Liver (tissue), 9 donors: ENCODE data around the gene DOCK6. TPM values are rescaled to one million over a fixed set of nuclear protein-coding genes. Genes with fewer than 3 reads are reported as not detected.

Source experiments
- DNase-seq: peaks from one replicate; pipeline ENCODE4 v3.0.0-alpha.2; 2017; ENCODE audit warnings: low spot score
- H3K27ac ChIP-seq, 2 donors: one replicate each; pipeline ENCODE4 v1.7.0; 2013; ENCODE audit warnings: inconsistent platforms in 2 of 2, low read length in 2 of 2, control low read depth in 1 of 2, low read depth in 1 of 2, mild to moderate bottlenecking in 1 of 2
- H3K27me3 ChIP-seq, 4 donors: one replicate each; pipeline versions ENCODE4 v1.6.1 to v1.7.0; 2013; ENCODE audit warnings: low read length in 3 of 4, inconsistent platforms in 1 of 4, mild to moderate bottlenecking in 1 of 4, moderate library complexity in 1 of 4; ENCODE audit not compliant: control insufficient read depth in 4 of 4, insufficient read depth in 4 of 4
- H3K36me3 ChIP-seq, 4 donors: one replicate each; pipeline versions ENCODE4 v1.6.1 to v1.7.0; 2013; ENCODE audit warnings: low read length in 3 of 4, mild to moderate bottlenecking in 3 of 4, low read depth in 1 of 4, moderate library complexity in 1 of 4; ENCODE audit not compliant: control insufficient read depth in 4 of 4, insufficient read depth in 3 of 4
- H3K4me1 ChIP-seq, 4 donors: one replicate each; pipeline versions ENCODE4 v1.6.1 to v1.7.0; 2013; ENCODE audit warnings: low read length in 3 of 4, mild to moderate bottlenecking in 3 of 4, moderate library complexity in 1 of 4; ENCODE audit not compliant: control insufficient read depth in 4 of 4, insufficient read depth in 4 of 4
- H3K4me3 ChIP-seq, 3 donors: one replicate each; pipeline versions ENCODE4 v1.6.1 to v1.7.0; 2013; ENCODE audit warnings: low read length in 3 of 3, control low read depth in 1 of 3, low read depth in 1 of 3, mild to moderate bottlenecking in 1 of 3
- H3K9ac ChIP-seq, 2 donors: one replicate each; pipeline ENCODE4 v1.7.0; 2013; ENCODE audit warnings: low read length in 2 of 2, mild to moderate bottlenecking in 2 of 2, moderate library complexity in 2 of 2, control low read depth in 1 of 2, low read depth in 1 of 2
- H3K9me3 ChIP-seq, 4 donors: one replicate each; pipeline versions ENCODE4 v1.6.1 to v1.7.0; 2013; ENCODE audit warnings: low read length in 3 of 4; ENCODE audit not compliant: control insufficient read depth in 4 of 4
- FOXA1 ChIP-seq: IDR thresholded peaks from 2 replicates; pipeline ENCODE4 v1.6.1; 2016; ENCODE audit warnings: antibody characterized with exemption
- GABPA ChIP-seq, 2 donors: IDR thresholded peaks in 1 of 2; conservative IDR thresholded peaks in 1 of 2; 2 replicates each; pipeline ENCODE4 v1.6.1; 2016; ENCODE audit warnings: antibody characterized with exemption in 2 of 2, mild to moderate bottlenecking in 1 of 2, moderate library complexity in 1 of 2
- MAX ChIP-seq: IDR thresholded peaks from 2 replicates; pipeline ENCODE4 v1.6.1; 2016; ENCODE audit warnings: antibody characterized with exemption
- NR2F2 ChIP-seq: IDR thresholded peaks from 2 replicates; pipeline ENCODE4 v1.6.1; 2016; ENCODE audit warnings: antibody characterized with exemption
- RAD21 ChIP-seq, 2 donors: IDR thresholded peaks; 2 replicates each; pipeline ENCODE4 v1.6.1; 2016; ENCODE audit warnings: antibody characterized with exemption in 2 of 2, mild to moderate bottlenecking in 2 of 2
- REST ChIP-seq: IDR thresholded peaks from 2 replicates; pipeline ENCODE4 v1.6.1; 2016; ENCODE audit warnings: antibody characterized with exemption, mild to moderate bottlenecking
- YY1 ChIP-seq: IDR thresholded peaks from 2 replicates; pipeline ENCODE4 v1.6.1; 2016; ENCODE audit warnings: antibody characterized with exemption, mild to moderate bottlenecking
- ZBTB33 ChIP-seq: IDR thresholded peaks from 2 replicates; pipeline ENCODE4 v1.6.1; 2016; ENCODE audit warnings: antibody characterized with exemption
- WGBS: extraction: QIAGEN DNeasy Blood & Tissue Kit; methylation state at CpG from one replicate; pipeline ENCODE4 v1.1.7; 2013; 5-methylcytosine and 5-hydroxymethylcytosine counted together
- polyA plus RNA-seq, 2 donors: library from polyadenylated mRNA; stranded (reverse) in 1 of 2; unstranded in 1 of 2; fragments of 200-250 nt in 1 of 2; fragments of >200 nt in 1 of 2; fragmentation: Nextera tagmentation in 1 of 2; extraction: Ambion mirVana in 1 of 2; gene quantifications; one replicate each; pipeline versions ENCODE4 v1.2.1 to v1.2.3, GENCODE V29; 2013 to 2015
- total RNA-seq, 2 donors: library from RNA; depleted of rRNA; stranded (reverse); fragments of >200 nt; gene quantifications; one replicate each; pipeline ENCODE4 v1.2.3, GENCODE V29; 2014
- donor health status: healthy.
- donor health status: healthy.
- donor health status: healthy.
- donor health status: healthy.
- donor health status: healthy.

Gene DOCK6
- total and polyA plus RNA-seq, 4 donors = 4.9 to 15.8 (median 13.7) TPM

- TF ChIP-seq REST (no peak), NR2F2 (no peak), ZBTB33 (no peak), MAX (no peak), GABPA (IDR thresholded peaks at IDR 0.05 in 1 of 2, conservative IDR thresholded peaks at IDR 0.05 in 1 of 2) (no peak), FOXA1 (no peak), RAD21 (IDR thresholded peaks at IDR 0.05) (no peak), YY1 (no peak)
- Histone ChIP-seq H3K36me3 (no peaks in the 10 kb centered on the region), H3K9ac (no peak overlapping the region), H3K4me3 (no peak overlapping the region), H3K27me3 (no peaks in the 10 kb centered on the region), H3K4me1 (peaks cover 5 to 24% (median 17%) of the 10 kb centered on the region in 4 donors), H3K9me3 (no peaks in the 10 kb centered on the region), H3K27ac (peak overlapping the region; percentile 6 to 35)
- DNase-seq = no peak
- 77% methylated on average over 7 of the region's 7 CpGs for WGBS
Observed at GRCh38 chr19:11151181-11151580, 111.1 kb downstream of the DOCK6 start.

Other genes with a start within 250 kb of the DOCK6 start
- 100 to 1,000 TPM in 1 of 2 donors, 10 to 100 TPM in 1; 99.5 to 141 TPM for gene LDLR, start 173.1 kb downstream of the DOCK6 start, total RNA-seq
- gene LDLR, start 173.1 kb downstream of the DOCK6 start, polyA plus RNA-seq = 10 to 100 TPM; 17.3 to 28.4 TPM
- gene SPC24, start 106.7 kb downstream of the DOCK6 start, total RNA-seq = 10 to 100 TPM in 1 of 2 donors, under 1 TPM in 1; 0.42 to 72.5 TPM
- 1 to 10 TPM; 1.2 to 1.4 TPM for gene SPC24, start 106.7 kb downstream of the DOCK6 start, polyA plus RNA-seq
- 10 to 100 TPM; 51.0 to 67.8 TPM for gene KANK2, start 65.0 kb downstream of the DOCK6 start, total RNA-seq
- gene KANK2, start 65.0 kb downstream of the DOCK6 start, polyA plus RNA-seq = 10 to 100 TPM; 15.0 to 30.3 TPM
- 10 to 100 TPM; 32.4 to 33.9 TPM for gene ANGPTL8, start 22.9 kb downstream of the DOCK6 start, total RNA-seq
- gene ANGPTL8, start 22.9 kb downstream of the DOCK6 start, polyA plus RNA-seq = 100 to 1,000 TPM; 101 to 107 TPM
- not detected for gene TSPAN16, start 33.6 kb upstream of the DOCK6 start, total RNA-seq
- gene TSPAN16, start 33.6 kb upstream of the DOCK6 start, polyA plus RNA-seq = not detected
- 10 to 100 TPM in 1 of 2 donors, 1 to 10 TPM in 1; 9.5 to 10.2 TPM for gene RAB3D, start 77.1 kb upstream of the DOCK6 start, total RNA-seq
- gene RAB3D, start 77.1 kb upstream of the DOCK6 start, polyA plus RNA-seq = 1 to 10 TPM; 1.1 to 1.4 TPM
- 100 to 1,000 TPM; 110 to 268 TPM for gene TMEM205, start 83.7 kb upstream of the DOCK6 start, total RNA-seq
- 100 to 1,000 TPM; 275 to 410 TPM for gene TMEM205, start 83.7 kb upstream of the DOCK6 start, polyA plus RNA-seq
- 10 to 100 TPM in 1 of 2 donors, 1 to 10 TPM in 1; 6.3 to 19.3 TPM for gene CCDC159, start 84.0 kb upstream of the DOCK6 start, total RNA-seq
- gene CCDC159, start 84.0 kb upstream of the DOCK6 start, polyA plus RNA-seq = 10 to 100 TPM; 13.7 to 25.2 TPM
- gene PLPPR2, start 92.9 kb upstream of the DOCK6 start, total RNA-seq = 1 to 10 TPM; 1.3 to 6.9 TPM
- gene PLPPR2, start 92.9 kb upstream of the DOCK6 start, polyA plus RNA-seq = 10 to 100 TPM in 1 of 2 donors, 1 to 10 TPM in 1; 7.6 to 12.6 TPM
- gene SWSAP1, start 112.1 kb upstream of the DOCK6 start, total RNA-seq = 1 to 10 TPM in 1 of 2 donors, under 1 TPM in 1; 0.98 to 1.0 TPM
- 1 to 10 TPM; 2.5 to 6.4 TPM for gene SWSAP1, start 112.1 kb upstream of the DOCK6 start, polyA plus RNA-seq
- 10 to 100 TPM in 1 of 2 donors, 1 to 10 TPM in 1; 6.4 to 70.9 TPM for gene EPOR, start 121.8 kb upstream of the DOCK6 start, total RNA-seq
- gene EPOR, start 121.8 kb upstream of the DOCK6 start, polyA plus RNA-seq = 1 to 10 TPM; 6.3 to 7.6 TPM
- gene RGL3, start 156.8 kb upstream of the DOCK6 start, total RNA-seq = 10 to 100 TPM in 1 of 2 donors, 1 to 10 TPM in 1; 2.4 to 19.8 TPM
- gene RGL3, start 156.8 kb upstream of the DOCK6 start, polyA plus RNA-seq = 1 to 10 TPM; 5.7 to 9.8 TPM
- under 1 TPM in 1 of 2 donors, not detected in 1; 0.08 TPM for gene ODAD3, start 172.6 kb upstream of the DOCK6 start, total RNA-seq
- gene ODAD3, start 172.6 kb upstream of the DOCK6 start, polyA plus RNA-seq = under 1 TPM; 0.21 to 0.46 TPM
- gene PRKCSH, start 173.1 kb upstream of the DOCK6 start, total RNA-seq = 100 to 1,000 TPM in 1 of 2 donors, 10 to 100 TPM in 1; 53.0 to 104 TPM
- 100 to 1,000 TPM in 1 of 2 donors, 10 to 100 TPM in 1; 42.9 to 165 TPM for gene PRKCSH, start 173.1 kb upstream of the DOCK6 start, polyA plus RNA-seq
- not detected for gene ELAVL3, start 218.5 kb upstream of the DOCK6 start, total RNA-seq
- not detected for gene ELAVL3, start 218.5 kb upstream of the DOCK6 start, polyA plus RNA-seq
- gene ZNF653, start 243.3 kb upstream of the DOCK6 start, total RNA-seq = 1 to 10 TPM; 3.0 to 4.6 TPM
- 1 to 10 TPM; 1.3 to 3.3 TPM for gene ZNF653, start 243.3 kb upstream of the DOCK6 start, polyA plus RNA-seq